ENCODE results near the gene DDX50.

DDX50 gene

DNA sequence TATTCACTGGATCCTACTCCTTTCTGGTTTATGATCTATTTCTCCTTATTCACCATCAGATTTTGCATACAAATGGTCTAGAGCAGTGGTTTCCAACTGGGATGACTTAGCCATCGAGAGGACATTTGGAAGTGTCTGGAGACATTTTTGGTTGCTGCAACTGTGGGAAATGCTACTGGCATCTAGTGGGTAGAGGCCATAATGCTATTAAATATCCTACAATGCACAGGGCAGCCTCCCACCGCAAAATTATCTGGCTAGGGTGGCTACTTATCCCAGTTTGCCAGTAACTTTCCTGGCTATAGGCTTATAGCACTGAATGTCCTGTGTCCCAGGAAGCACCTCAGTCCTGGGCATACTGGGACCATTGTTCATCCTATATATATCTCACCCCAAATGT is 21.5 kb upstream of the DDX50 start:
- TF ChIP-seq, protein P1, sequence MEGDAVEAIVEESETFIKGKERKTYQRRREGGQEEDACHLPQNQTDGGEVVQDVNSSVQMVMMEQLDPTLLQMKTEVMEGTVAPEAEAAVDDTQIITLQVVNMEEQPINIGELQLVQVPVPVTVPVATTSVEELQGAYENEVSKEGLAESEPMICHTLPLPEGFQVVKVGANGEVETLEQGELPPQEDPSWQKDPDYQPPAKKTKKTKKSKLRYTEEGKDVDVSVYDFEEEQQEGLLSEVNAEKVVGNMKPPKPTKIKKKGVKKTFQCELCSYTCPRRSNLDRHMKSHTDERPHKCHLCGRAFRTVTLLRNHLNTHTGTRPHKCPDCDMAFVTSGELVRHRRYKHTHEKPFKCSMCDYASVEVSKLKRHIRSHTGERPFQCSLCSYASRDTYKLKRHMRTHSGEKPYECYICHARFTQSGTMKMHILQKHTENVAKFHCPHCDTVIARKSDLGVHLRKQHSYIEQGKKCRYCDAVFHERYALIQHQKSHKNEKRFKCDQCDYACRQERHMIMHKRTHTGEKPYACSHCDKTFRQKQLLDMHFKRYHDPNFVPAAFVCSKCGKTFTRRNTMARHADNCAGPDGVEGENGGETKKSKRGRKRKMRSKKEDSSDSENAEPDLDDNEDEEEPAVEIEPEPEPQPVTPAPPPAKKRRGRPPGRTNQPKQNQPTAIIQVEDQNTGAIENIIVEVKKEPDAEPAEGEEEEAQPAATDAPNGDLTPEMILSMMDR (IDR thresholded peaks at IDR 0.05; ENCODE audit: extremely low read depth, missing control alignments), result no peak
- no peak for DNase-seq (ENCODE audit: low spot score)

GRCh38 chr10:68880181-68880580 is 20.9 kb upstream of the DDX50 start:
- TF ChIP-seq, protein P1 (IDR thresholded peaks at IDR 0.05; ENCODE audit: extremely low read depth, missing control alignments), result no peak

DNA sequence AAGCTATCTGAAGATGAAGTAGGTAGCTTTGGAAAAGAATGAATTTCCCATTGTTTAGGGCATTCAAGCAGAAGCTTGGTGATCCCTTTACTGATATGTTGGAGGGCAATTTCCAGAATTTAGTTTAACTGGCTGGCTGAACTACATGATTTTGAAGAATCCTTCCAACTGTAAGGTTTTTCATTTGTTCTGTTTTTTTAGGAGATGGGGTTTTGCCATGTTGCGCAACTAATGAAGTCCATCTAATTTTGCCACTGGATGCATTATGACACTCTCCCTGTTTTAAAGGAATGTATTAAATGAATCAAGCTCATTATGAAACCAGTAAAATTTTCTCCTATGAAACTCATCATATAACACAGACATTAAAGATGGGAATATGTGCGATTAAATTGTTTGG is 6.1 kb upstream of the DDX50 start:
- no peak for DNase-seq (ENCODE audit: low spot score)
- TF ChIP-seq, protein P1 (IDR thresholded peaks at IDR 0.05; ENCODE audit: extremely low read depth, missing control alignments), result no peak

More at GRCh38 chr10:68880181-68880580, 20.9 kb upstream of the DDX50 start:
- DNase-seq (ENCODE audit: low spot score), result no peak

GRCh38 chr10:68897336-68897741 is 3.8 kb upstream of the DDX50 start:
- DNase-seq (ENCODE audit: low spot score), result peak; percentile 49
- TF ChIP-seq, protein P1 (IDR thresholded peaks at IDR 0.05; ENCODE audit: extremely low read depth, missing control alignments), result peak; percentile 37

DNA sequence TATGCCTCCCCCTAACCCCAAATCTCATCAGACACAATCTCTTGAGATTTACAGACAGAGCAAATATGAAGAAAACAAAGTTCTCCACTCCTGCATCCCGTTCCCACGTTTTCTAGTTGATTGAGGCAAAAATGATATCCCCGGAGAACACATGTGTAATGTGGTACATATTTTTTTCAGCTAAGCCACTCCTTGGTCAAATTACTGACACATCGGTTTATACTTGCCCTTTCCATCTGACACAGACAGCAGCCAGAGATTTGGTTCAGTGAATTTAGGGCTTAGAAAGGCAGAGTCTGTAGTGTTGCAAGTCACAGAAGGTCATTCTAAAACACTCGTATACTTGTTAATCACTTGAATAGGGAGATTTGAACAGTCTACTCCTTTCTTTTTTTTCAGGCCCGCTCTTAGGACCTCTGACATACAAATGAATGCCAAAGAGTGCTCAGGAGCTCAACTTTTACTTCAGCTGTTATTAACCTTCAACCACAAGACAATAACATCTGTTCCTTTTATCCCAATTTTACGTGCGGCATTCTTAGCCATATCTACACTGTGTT is 1.8 kb upstream of the DDX50 start:
- TF ChIP-seq, protein P1 (IDR thresholded peaks at IDR 0.05; ENCODE audit: extremely low read depth, missing control alignments), result no peak
- DNase-seq (ENCODE audit: low spot score), result no peak

DNA sequence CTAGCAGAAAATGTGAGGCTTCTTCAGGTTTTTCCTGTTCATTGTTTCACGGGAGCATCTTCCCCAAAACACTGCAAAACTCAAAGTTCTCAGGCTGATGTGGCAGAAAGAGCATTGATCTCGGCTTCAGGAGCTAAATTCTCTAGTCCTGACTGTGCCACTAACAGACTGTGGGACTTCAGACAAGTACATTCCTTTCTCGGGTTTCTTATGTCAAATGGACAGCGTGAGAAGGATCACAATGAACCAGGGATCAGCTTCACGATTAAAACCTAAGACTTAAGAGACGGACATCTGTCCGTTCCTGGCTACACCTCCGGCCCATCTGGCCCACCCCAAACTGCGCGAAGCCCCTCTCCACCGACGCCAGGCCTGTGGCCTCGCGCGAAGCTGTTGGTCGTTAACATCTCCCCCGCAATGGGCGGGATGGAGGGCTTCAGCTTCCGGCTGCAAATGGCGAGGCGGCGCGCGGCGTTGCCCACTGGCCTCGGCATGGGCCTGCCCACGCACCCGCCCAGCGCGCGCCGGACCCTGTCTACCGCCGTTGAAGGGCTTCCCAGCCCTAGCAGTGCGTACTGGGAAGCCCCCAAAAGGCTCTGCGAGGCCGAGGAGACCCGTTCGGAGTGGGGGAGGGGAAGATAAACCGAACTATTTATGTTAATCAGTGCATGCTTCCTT is 549 bp upstream of the DDX50 start:
- no peak for DNase-seq (ENCODE audit: low spot score)
- TF ChIP-seq, protein P1 (IDR thresholded peaks at IDR 0.05; ENCODE audit: extremely low read depth, missing control alignments), result no peak

GRCh38 chr10:68902382-68902781 is 1.3 kb downstream of the DDX50 start:
- TF ChIP-seq, protein P1 (IDR thresholded peaks at IDR 0.05; ENCODE audit: extremely low read depth, missing control alignments), result no peak
- no peak for DNase-seq (ENCODE audit: low spot score)

Measured in GM20000 (cell line).